ENCODE data around the gene ESD. TPM values are rescaled to one million over a fixed set of nuclear protein-coding genes. Genes with fewer than 3 reads are reported as not detected.
"Not testable (repeated sequence)": the region's sequence is repeated elsewhere in the genome, so short reads cannot be mapped to it uniquely, and the experiment has no call there.

The ESD gene
- total and polyA plus RNA-seq, 2 of the 13 experiments (the other 11 are each of a cell fraction or from before 2014, with no cell fraction given): 118 to 147 TPM

- WGBS (ENCODE audit: low lambda C conversion rate): 34% methylated on average over 5 of the region's 5 CpGs
These were observed 13.5 kb upstream of the ESD start for GRCh38 chr13:46810440-46810839.

GRCh38 chr13:46804921-46805320 is 8.0 kb upstream of the ESD start:
- intact Hi-C loops (cut with micrococcal nuclease; ENCODE audit: unreplicated experiment); H3K9ac ChIP-seq (ENCODE audit: insufficient read depth, low read depth, low read length); ATAC-seq; H4K20me1 ChIP-seq (ENCODE audit: insufficient read depth, low read length); DNase-seq (ENCODE audit: low spot score); H3K4me2 ChIP-seq (ENCODE audit: low read depth, low read length); POLR2A ChIA-PET; H3K36me3 ChIP-seq (replicated peaks in 1 of 2; ENCODE audit: control insufficient read depth in 1 of 2, insufficient read depth in 2 of 2, low read length in 2 of 2); FAIRE-seq; H3K27ac ChIP-seq (ENCODE audit: extremely low read length, insufficient read depth, low read length); BruUV-seq (replicated peaks); in situ Hi-C loops (cut with HindIII; ENCODE audit: extremely low pct_ligation_motif_present, low pct_unique_long_range_greater_than_20kb); H3K4me1 ChIP-seq (ENCODE audit: insufficient read depth, low read length); H3K79me2 ChIP-seq (ENCODE audit: insufficient read depth, low read length); H3K9me3 ChIP-seq (ENCODE audit: low read length); H3K27me3 ChIP-seq (ENCODE audit: control insufficient read depth in 1 of 2, insufficient read depth in 2 of 2, low read length in 2 of 2); H3K4me3 ChIP-seq (replicated peaks in 1 of 3; ENCODE audit: insufficient read depth in 1 of 3, low read depth in 2 of 3, low read length in 3 of 3); CTCF ChIA-PET (ENCODE audit: low intra/inter-chr PET ratio, low total read pairs); H2AFZ ChIP-seq (ENCODE audit: low read length): not testable (repeated sequence)
- WGBS (ENCODE audit: low lambda C conversion rate): 0% methylated on average over 1 of the region's 1 CpG

More at GRCh38 chr13:46810440-46810839, 13.5 kb upstream of the ESD start:
- Histone ChIP-seq H3K36me3 (replicated peaks in 1 of 2; ENCODE audit: control insufficient read depth in 1 of 2, insufficient read depth in 2 of 2, low read length in 2 of 2) (no peaks in the 10 kb centered on the region), H3K9me3 (ENCODE audit: low read length) (peaks cover 3% of the 10 kb centered on the region), H3K4me2 (ENCODE audit: low read depth, low read length) (no peak overlapping the region), H2AFZ (ENCODE audit: low read length) (no peak overlapping the region), H3K27me3 (ENCODE audit: control insufficient read depth in 1 of 2, insufficient read depth in 2 of 2, low read length in 2 of 2) (no peaks in the 10 kb centered on the region; a peak in 1 of 5 replicates), H3K79me2 (ENCODE audit: insufficient read depth, low read length) (no peaks in the 10 kb centered on the region), H3K4me3 (replicated peaks in 1 of 3; ENCODE audit: insufficient read depth in 1 of 3, low read depth in 2 of 3, low read length in 3 of 3) (no peak overlapping the region), H4K20me1 (ENCODE audit: insufficient read depth, low read length) (no peaks in the 10 kb centered on the region), H3K9ac (ENCODE audit: insufficient read depth, low read depth, low read length) (no peak overlapping the region), H3K27ac (ENCODE audit: extremely low read length, insufficient read depth, low read length) (no peak overlapping the region), H3K4me1 (ENCODE audit: insufficient read depth, low read length) (no peaks in the 10 kb centered on the region)
- ATAC-seq (no peak), FAIRE-seq (no peak), DNase-seq (ENCODE audit: low spot score) (no peak)
- CTCF ChIA-PET (ENCODE audit: low intra/inter-chr PET ratio, low total read pairs): no interaction called here
- in situ Hi-C loops (cut with HindIII; ENCODE audit: extremely low pct_ligation_motif_present, low pct_unique_long_range_greater_than_20kb) (no loop called here), intact Hi-C loops (cut with micrococcal nuclease; ENCODE audit: unreplicated experiment) (no loop called here)
- TF ChIP-seq ZBTB1 (CRISPR knock-in tag; IDR thresholded peaks at IDR 0.05; ENCODE audit: borderline replicate concordance) (no peak), ZNF770 (CRISPR knock-in tag; IDR thresholded peaks at IDR 0.05) (no peak), ZBTB2 (CRISPR knock-in tag; IDR thresholded peaks at IDR 0.05; ENCODE audit: low read depth) (no peak), MXD3 (CRISPR knock-in tag; IDR thresholded peaks at IDR 0.05) (no peak), SSRP1 (CRISPR knock-in tag; IDR thresholded peaks at IDR 0.05) (no peak), ADNP (CRISPR knock-in tag; IDR thresholded peaks at IDR 0.05) (no peak), ZNF557 (CRISPR knock-in tag; IDR thresholded peaks at IDR 0.05) (no peak), ZNF576 (CRISPR knock-in tag; IDR thresholded peaks at IDR 0.05) (no peak), KLF9 (CRISPR knock-in tag; IDR thresholded peaks at IDR 0.05; ENCODE audit: low read depth) (no peak), SAFB2 (CRISPR knock-in tag; IDR thresholded peaks at IDR 0.05; ENCODE audit: borderline replicate concordance, low read depth) (no peak), ZNF562 (CRISPR knock-in tag; IDR thresholded peaks at IDR 0.05; ENCODE audit: borderline replicate concordance) (no peak), PHF21A (CRISPR knock-in tag; IDR thresholded peaks at IDR 0.05) (no peak), ZFP1 (CRISPR knock-in tag; IDR thresholded peaks at IDR 0.05) (no peak), TAF15 (IDR thresholded peaks at IDR 0.05; ENCODE audit: low read depth, low read length, poor library complexity, severe bottlenecking) (no peak), EZH2 (conservative IDR thresholded peaks at IDR 0.05; ENCODE audit: low read depth, low read length) (no peak), PHF20 (CRISPR knock-in tag; IDR thresholded peaks at IDR 0.05) (no peak)
- POLR2A ChIA-PET: no interaction called here
- BruUV-seq (replicated peaks): no TSS peak
